ENCODE results near the gene CLTA.

DNA sequence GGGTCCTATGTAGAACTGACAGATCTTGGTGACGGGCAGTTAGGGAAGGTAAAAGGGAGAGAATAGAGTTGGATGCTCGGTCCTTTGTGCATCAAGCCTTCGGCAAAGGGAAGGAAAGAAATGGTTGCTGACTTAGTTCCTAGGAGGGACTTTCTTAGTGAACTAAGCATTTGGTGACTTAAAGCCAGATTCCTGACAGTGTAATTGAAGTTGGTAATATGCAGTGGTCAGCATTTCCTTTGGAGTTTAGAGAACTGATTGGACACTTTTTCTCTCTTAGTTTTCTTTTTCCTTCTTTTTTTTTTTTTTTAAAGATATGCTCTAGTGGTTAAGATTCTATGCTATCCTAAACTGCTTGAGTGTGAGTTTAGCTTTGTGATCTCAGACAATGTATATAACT is 2.3 kb downstream of the CLTA start:
- TF ChIP-seq POLR2A (IDR thresholded peaks at IDR 0.05) (no peak), POLR2AphosphoS5 (IDR thresholded peaks at IDR 0.05) (no peak), EP300 (IDR thresholded peaks at IDR 0.05; ENCODE audit: low read depth) (no peak)
- TF ChIP-seq, protein P1, sequence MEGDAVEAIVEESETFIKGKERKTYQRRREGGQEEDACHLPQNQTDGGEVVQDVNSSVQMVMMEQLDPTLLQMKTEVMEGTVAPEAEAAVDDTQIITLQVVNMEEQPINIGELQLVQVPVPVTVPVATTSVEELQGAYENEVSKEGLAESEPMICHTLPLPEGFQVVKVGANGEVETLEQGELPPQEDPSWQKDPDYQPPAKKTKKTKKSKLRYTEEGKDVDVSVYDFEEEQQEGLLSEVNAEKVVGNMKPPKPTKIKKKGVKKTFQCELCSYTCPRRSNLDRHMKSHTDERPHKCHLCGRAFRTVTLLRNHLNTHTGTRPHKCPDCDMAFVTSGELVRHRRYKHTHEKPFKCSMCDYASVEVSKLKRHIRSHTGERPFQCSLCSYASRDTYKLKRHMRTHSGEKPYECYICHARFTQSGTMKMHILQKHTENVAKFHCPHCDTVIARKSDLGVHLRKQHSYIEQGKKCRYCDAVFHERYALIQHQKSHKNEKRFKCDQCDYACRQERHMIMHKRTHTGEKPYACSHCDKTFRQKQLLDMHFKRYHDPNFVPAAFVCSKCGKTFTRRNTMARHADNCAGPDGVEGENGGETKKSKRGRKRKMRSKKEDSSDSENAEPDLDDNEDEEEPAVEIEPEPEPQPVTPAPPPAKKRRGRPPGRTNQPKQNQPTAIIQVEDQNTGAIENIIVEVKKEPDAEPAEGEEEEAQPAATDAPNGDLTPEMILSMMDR (IDR thresholded peaks at IDR 0.05): no peak

Data from transverse colon (tissue), 4 donors.